Stimulated activated CD4-positive, alpha-beta T cell treated with anti-CD3 and anti-CD28 coated beads, Interleukin-1b, Interleukin-23, amount 100 ng/mL, for 48 hours (primary cell): ENCODE data around the gene SAMD4B.
"Not testable (repeated sequence)": the region's sequence is repeated elsewhere in the genome, so short reads cannot be mapped to it uniquely, and the experiment has no call there.

Experiments
- DNase-seq: peaks from one replicate; pipeline ENCODE4 v3.0.0-alpha.2; 2020

The SAMD4B gene

DNA sequence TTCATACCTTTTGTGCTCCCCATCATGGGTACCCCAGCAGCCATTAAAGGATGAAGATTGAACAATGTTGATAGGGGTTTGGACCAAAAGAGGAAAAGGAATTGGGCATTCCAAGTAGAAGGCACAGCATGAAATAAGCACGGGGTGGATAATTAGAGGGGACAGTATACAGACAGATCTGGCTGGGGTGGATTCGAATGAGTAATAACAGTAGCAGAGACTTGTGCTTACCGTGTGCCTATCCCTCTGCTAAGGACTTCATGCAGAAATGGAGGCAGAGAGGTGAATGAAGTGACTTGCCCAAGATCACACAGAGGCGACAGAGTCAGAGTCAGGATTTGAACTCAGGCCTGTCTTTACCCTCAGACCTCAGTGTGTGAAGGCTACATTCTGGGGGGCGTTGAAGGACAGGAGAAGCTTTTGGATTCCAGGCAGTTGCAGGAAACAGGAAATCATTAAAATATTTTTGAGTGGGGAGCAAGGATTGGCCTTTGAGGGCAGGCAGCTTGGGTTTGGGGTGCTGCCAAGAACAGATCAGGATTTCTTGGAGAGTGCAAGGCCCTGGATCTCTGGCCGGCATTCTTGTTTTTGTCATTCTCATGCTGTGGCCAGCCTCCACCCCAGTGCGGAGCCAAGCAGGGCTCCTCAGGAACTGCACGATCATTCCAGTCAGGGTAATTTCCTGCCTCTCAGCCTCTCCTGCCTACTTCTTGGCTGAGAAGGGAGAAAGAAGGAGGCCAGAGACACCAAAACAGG lies 30.0 kb downstream of the SAMD4B start:
- no peak for DNase-seq

GRCh38 chr19:39372941-39373340 lies 30.7 kb downstream of the SAMD4B start:
- no peak for DNase-seq

DNA sequence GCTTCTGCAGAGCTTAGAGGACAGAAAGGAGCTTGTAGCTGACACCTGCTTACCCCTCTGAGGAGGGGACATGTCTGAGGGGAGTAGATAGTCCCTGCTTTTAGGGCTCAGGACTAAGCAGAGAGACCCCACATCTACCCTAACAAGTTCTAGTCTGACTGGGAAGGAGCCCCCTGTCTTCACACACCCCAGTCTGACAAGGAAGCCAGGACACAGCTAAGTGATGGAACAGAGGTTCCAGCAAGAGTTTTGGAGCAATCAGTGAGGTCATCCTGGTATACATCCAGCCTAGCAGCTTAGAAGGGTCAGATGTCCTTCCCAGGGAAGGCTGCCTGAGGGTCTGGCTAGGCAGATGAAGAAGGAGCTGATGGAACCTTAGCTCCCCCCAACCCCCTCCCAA lies 33.7 kb downstream of the SAMD4B start:
- no peak for DNase-seq

- DNase-seq = no peak
Measured at GRCh38 chr19:39377373-39378362, 35.4 kb downstream of the SAMD4B start.

DNA sequence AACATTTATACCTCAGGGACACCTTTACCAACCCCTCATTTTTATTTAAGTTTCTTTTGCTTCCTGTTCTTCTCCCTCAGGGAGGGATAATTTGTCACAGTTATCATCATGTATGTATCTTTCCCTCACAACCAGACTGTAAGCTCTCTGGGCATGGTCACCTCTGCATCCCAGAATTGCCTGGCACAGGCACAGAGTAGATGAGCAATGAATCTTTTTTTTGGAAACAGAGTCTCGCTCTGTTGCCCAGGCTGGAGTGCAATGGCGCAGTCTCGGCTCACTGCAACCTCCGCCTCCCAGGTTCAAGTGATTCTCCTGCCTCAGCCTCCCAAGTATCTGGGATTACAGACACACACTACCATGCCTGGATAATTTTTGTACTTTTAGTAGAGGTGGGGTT lies 37.1 kb downstream of the SAMD4B start:
- not testable (repeated sequence) for DNase-seq

DNA sequence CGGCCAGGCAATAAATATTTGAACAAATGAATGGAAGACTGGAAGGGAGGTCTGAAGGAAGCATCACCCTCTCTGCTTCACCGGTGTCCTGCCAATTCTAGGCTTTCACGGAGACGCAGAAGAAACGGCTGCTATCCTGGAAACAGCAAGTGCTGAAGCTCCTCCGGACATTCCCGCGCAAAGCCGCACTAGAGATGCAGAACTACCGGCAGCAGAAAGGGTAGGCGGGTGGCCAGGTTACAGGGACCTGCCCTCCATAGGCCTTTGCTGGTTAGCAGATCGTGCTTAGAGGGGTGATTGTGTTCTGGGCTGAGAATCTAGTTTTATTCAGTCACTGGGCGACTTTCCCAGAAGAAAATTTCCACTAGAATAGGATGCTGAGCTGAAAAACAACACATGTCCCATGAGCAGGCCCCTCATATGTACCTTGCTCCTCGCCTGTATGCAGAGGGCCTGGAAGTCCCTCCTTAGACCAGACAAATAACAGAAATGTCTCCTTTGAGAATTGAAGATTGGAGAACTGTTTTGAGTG lies 37.7 kb downstream of the SAMD4B start:
- no peak for DNase-seq

DNA sequence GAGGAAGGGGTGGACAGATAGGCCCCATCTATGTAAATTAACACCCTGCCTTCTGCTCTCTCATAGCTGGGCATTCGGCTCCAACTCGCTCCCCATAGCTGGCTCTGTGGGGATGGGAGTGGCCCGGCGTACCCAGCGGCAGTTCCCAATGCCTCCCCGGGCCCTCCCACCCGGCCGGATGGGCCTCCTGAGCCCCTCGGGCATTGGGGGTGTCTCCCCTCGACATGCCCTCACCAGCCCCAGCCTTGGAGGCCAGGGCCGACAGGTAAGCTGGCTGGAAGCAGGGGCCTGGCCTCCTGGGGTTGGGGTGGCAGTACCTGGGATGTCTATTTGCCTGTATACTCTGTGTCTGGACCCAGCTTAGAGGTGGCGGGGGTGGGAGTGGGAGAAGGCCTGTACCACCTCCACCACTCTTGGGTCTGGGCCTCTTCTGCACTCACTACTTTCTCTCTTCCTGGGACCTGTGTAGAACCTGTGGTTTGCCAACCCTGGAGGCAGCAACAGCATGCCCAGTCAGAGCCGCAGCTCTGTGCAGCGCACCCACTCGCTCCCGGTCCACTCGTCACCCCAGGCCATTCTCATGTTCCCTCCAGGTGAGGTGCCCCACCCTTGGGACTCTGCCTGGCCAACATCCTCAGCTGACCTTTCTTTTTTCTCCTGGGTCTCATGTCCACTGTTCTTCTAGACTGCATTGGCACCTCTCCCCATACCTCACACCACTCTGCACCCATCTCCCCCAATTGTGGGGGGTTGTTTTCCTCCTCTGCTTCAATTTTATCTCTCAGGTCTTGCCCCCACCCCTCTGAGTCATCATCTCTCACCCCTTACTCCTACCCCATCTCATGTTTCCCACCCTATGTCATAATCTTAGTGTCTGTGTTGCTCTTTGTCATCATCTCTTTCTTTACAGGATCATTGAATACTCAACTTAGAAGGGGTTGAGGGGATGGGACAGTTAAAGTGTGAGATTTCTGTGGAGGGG lies 38.6 kb downstream of the SAMD4B start:
- DNase-seq = no peak

DNA sequence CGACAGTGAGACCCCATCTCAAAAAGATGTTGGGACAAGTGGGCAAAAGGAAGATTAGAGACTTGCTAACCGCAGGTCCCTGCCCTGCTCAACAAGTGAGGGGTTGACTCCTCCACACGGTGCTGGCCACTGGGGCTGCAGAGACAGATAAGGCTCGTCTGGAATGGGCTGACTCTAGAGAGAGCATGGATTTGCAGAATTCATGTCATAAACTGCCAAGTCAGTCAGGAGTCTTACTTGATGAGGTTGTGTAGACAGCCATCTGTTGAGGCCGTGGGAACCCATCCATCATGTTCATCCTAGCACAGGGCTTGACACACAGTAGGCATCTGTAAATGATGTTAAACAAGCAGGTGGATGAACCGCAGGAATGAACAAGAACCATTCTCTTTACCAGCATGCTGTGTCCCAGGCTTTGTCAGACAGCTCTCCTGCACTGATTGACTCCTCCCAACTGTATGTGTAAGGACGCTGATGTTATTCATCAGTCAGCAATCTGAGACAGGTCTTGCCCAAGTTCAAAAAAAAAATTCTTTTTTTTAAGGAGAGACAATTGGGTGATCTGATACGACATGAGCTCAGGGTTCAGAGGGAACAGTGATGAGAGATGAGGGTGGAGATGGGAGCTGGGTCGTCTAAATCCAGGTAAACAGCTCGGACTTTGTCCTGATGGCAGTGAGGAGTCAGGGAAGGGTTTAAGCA lies 39.8 kb downstream of the SAMD4B start:
- DNase-seq = no peak

- DNase-seq = no peak
Measured at GRCh38 chr19:39382991-39383828, 41.0 kb downstream of the SAMD4B start.

DNA sequence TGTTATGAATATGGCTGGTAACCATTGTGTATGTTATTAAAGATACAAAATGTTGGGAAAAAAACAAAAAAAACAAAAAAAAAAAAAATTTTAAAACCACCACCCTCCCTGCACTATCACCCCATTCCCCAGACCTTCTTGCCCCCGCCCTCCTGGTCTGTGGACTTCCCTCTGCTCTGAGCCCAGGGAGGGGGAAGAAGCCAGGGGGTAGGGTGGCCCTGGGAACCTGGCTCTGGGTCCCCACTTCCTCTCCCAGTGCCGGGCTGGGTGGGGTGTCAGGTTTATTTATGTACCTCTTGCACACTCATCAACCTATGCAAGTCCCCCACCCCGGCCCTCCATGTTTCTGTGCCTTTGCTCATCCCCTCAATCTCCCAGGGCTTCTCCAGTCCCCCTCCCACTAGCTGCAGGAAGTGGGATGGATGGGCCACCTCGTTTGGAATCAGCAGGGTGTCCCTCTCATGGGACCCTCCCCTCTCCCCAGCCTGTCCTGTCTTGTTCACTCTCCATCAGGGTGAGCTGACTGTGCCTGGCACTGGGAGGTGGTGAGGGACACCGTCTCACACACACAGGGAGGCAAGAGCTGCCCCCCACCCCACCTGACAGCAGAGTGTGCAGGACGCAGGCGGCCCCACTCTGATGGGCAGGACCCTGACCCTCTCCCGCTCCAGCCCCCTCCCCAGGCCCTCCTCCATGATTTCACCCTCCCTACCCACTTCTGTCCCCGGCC lies 42.8 kb downstream of the SAMD4B start:
- DNase-seq = no peak

DNA sequence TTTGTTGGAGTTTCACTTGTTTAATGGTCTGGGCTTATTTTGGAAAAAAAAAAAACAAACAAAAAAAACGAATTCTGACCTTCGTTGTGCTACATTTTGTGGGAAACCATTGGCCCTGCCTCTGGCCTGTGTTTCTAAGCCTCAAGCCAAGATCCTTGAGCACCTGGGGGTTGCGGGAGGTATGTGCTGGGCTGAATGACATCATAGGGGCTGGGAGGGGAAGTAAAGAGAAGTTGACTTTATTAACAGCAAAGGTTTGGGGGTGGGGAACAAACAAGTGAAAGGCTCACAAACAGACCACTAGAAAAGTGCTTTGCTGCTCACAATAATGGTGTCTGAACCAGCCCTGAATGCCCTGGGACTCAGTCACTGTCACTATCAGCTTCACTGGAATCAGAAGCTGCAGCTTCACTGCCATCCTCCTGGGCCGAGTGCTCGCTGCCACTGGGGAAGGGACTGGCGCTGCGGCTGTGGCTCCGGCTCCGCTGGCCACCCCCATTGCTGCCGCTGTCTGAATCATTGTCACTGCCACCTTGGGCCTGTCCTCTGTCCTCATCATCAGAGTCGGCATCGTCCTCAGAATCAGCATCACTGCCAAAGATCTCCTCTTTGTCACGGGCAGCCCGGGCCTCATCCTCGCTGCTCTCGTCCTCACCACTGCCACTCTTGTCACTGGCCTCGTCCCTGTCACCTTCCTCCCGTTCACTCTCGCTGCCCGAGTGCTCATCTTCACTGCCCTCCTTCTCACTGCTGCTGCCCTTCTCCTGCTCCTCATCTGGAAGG lies 43.6 kb downstream of the SAMD4B start:
- DNase-seq = no peak

GRCh38 chr19:39386557-39386956 lies 44.3 kb downstream of the SAMD4B start:
- no peak for DNase-seq

DNA sequence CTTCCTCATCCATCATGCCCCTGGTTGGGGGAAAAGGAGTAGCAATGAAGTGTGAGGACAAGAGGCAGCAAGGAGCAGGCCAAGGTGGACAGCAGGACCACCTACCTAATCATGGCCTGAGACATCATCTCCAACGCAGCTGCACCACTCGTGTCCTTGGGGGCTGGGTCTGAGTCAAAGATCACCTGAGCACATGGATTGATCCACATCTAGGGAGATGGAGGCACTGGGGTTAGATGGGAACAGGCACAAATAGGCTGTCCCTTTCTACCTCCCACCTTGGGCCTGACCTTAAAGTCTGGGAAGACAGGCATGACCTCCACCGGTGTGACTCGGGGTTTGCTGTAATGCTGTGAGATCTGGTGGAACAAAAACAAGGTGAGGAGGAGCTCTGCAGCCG lies 46.4 kb downstream of the SAMD4B start:
- DNase-seq = no peak

- DNase-seq = no peak
Measured at GRCh38 chr19:39389631-39390414, 47.6 kb downstream of the SAMD4B start.

GRCh38 chr19:39390451-39390750 lies 48.2 kb downstream of the SAMD4B start:
- peak; percentile 82 for DNase-seq

DNA sequence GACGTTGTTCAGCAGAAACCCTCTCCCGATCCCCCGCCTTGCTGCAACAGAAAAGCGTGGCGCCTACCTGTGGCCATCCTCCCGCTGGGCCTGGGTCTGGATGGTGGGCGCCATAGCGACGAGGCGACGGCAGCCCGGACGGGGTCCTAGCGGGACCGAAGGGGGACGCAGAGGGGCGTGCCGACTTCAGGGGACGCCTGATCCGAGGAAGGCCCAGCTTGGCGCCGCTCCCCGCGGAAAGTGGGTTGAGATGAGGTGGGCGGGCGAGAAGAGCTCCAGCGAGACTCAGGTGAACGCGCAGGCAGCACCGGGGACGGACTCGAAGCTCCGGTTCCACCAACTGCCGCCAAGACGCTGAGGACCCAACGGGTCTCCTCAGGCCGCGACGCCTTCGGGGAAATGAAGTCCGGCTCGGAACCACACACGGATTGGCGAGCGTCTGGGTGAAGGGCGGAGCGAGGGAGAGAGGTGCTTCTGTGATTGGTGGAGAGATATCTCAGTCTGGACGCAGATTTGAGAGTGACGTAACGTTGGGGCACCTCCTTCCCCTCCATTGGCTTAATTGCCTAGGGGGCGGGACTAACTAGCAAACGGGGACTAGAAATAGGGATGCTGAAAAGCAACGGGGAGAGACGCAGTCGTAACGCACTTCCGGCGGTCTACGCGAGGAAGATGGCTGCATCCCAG lies 48.7 kb downstream of the SAMD4B start, which contains the start of the genes MED29 and PAF1:
TSS of gene MED29 (plus strand) at position 628 of the 687 bp plus-strand sequence. CDS start at position 673, 45 bp downstream.
TSS of gene PAF1 (minus strand) at position 356 of the 687 bp plus-strand sequence. CDS start at position 114, 242 bp downstream.
- DNase-seq = peak; percentile 97
